NCI-H226 (cell line): ENCODE measurements around the gene LPCAT3.
"Not testable (repeated sequence)": the region's sequence is repeated elsewhere in the genome, so short reads cannot be mapped to it uniquely, and the experiment has no call there.

ENCODE experiments used
- DNase-seq: peaks from one replicate; pipeline ENCODE4 v3.0.0-alpha.2; 2015

LPCAT3 gene

GRCh38 chr12:7018350-7019042 lies at the start of gene LPCAT3:
TSS of gene LPCAT3 (minus strand) at chr12:7018476. CDS start at chr12:7018424, 52 bp downstream.
- DNase-seq: peak; percentile 92

- no peak for DNase-seq
Measured at GRCh38 chr12:7067096-7067495, 48.8 kb upstream of the LPCAT3 start.

GRCh38 chr12:7066596-7066995 lies 48.3 kb upstream of the LPCAT3 start:
- no peak for DNase-seq

- no peak for DNase-seq
Measured at GRCh38 chr12:7065073-7065623, 46.9 kb upstream of the LPCAT3 start.

GRCh38 chr12:7064516-7064915 lies 46.2 kb upstream of the LPCAT3 start:
- no peak for DNase-seq

- DNase-seq: no peak
Measured at GRCh38 chr12:7061596-7061995, 43.3 kb upstream of the LPCAT3 start.

- no peak for DNase-seq
Measured at GRCh38 chr12:7061138-7061537, 42.9 kb upstream of the LPCAT3 start.

- peak; percentile 96 for DNase-seq
Measured at GRCh38 chr12:7060353-7060954, 42.2 kb upstream of the LPCAT3 start, which contains the start of gene C1S. TSS of gene C1S (plus strand) at chr12:7060718. CDS start at chr12:7061913, 1,195 bp downstream.

- DNase-seq: no peak
Measured at GRCh38 chr12:7059780-7060179, 41.5 kb upstream of the LPCAT3 start.

- DNase-seq: no peak
Measured at GRCh38 chr12:7058850-7059395, 40.6 kb upstream of the LPCAT3 start.

GRCh38 chr12:7058163-7058845 lies 40.0 kb upstream of the LPCAT3 start:
- DNase-seq: no peak

- not testable (repeated sequence) for DNase-seq
Measured at GRCh38 chr12:7055736-7056135, 37.5 kb upstream of the LPCAT3 start.

- no peak for DNase-seq
Measured at GRCh38 chr12:7054925-7055324, 36.6 kb upstream of the LPCAT3 start.

GRCh38 chr12:7049973-7050372 lies 31.7 kb upstream of the LPCAT3 start:
- not testable (repeated sequence) for DNase-seq

GRCh38 chr12:7049445-7049951 lies 31.2 kb upstream of the LPCAT3 start:
- not testable (repeated sequence) for DNase-seq

GRCh38 chr12:7047306-7047705 lies 29.0 kb upstream of the LPCAT3 start:
- DNase-seq: no peak

- no peak for DNase-seq
Measured at GRCh38 chr12:7046383-7047105, 28.3 kb upstream of the LPCAT3 start.

GRCh38 chr12:7045913-7046312 lies 27.6 kb upstream of the LPCAT3 start:
- no peak for DNase-seq

- peak; percentile 41 for DNase-seq
Measured at GRCh38 chr12:7042842-7043241, 24.6 kb upstream of the LPCAT3 start.

- no peak for DNase-seq
Measured at GRCh38 chr12:7039403-7039802, 21.1 kb upstream of the LPCAT3 start.

- no peak for DNase-seq
Measured at GRCh38 chr12:7038591-7038990, 20.3 kb upstream of the LPCAT3 start.

- not testable (repeated sequence) for DNase-seq
Measured at GRCh38 chr12:7037411-7037810, 19.1 kb upstream of the LPCAT3 start.
